ENCODE measurements around the gene TBC1D1. TPM values are rescaled to one million over a fixed set of nuclear protein-coding genes. Genes with fewer than 3 reads are reported as not detected.
A peak's percentile ranks its signal among the peaks of the same experiment; 100 is the strongest.

TBC1D1 gene
- total and polyA plus RNA-seq, 2 donors (not counting 3 experiments of a cell fraction or from before 2014, with no cell fraction given): 63.5 to 116 TPM

- intact Hi-C loops (cut with micrococcal nuclease) (loop anchor here (5.0 kb wide), 1 partner anchor 680 kb away; the partner anchor contains the start of gene TLR6), dilution Hi-C loops (cut with MboI; ENCODE audit: extremely low pct_ligation_motif_present, low sequenced_read_pairs) (no loop called here)
- H3K9me1 ChIP-seq (replicated peaks; ENCODE audit: control insufficient read depth, extremely low read depth, insufficient read depth, low read length): no peaks in the 10 kb centered on the region
- peak overlapping the region; percentile 78 for H2AFZ ChIP-seq (ENCODE audit: low read depth, low read length)
- H3K79me2 ChIP-seq (ENCODE audit: control insufficient read depth, insufficient read depth, low read length): no peaks in the 10 kb centered on the region
- H3K27me3 ChIP-seq (ENCODE audit: control insufficient read depth in 2 of 2, insufficient read depth in 2 of 2, low read length in 2 of 2): peaks cover 0 to 2% of the 10 kb centered on the region in 2 experiments
- no peaks in the 10 kb centered on the region for H3K36me3 ChIP-seq (ENCODE audit: control insufficient read depth in 2 of 2, extremely low read depth in 1 of 2, insufficient read depth in 2 of 2, low read length in 2 of 2)
- BruUV-seq (replicated peaks): no TSS peak
- peaks cover 18% of the 10 kb centered on the region for H3K4me1 ChIP-seq (ENCODE audit: control insufficient read depth, extremely low read depth, insufficient read depth, low read length)
- ChIA-PET POLR2A (interaction anchor here (0.5 kb wide), 1 partner anchor 143 kb away, joined by 3 read pairs; no protein-coding TSS in a partner anchor), CTCF (interaction anchor here (0.9 to 8.3 kb wide), 7 partner anchors 8 to 553 kb away, joined by 5 to 133 read pairs (median 38); no protein-coding TSS in a partner anchor)
- FAIRE-seq (peak; percentile 59), DNase-seq (ENCODE audit: low read depth, low spot score) (peak; percentile 48)
- no peaks in the 10 kb centered on the region for H3K9me3 ChIP-seq (replicated peaks; ENCODE audit: control insufficient read depth, insufficient read depth, low read length)
- no peaks in the 10 kb centered on the region for H4K20me1 ChIP-seq (replicated peaks; ENCODE audit: control insufficient read depth, extremely low read depth, insufficient read depth, low read length)
- H3K27ac ChIP-seq (ENCODE audit: insufficient read depth, low read depth, low read length): no peak overlapping the region
- TF ChIP-seq, protein P1, sequence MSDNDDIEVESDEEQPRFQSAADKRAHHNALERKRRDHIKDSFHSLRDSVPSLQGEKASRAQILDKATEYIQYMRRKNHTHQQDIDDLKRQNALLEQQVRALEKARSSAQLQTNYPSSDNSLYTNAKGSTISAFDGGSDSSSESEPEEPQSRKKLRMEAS (IDR thresholded peaks at IDR 0.05; ENCODE audit: insufficient read depth, insufficient read length): no peak
- TF ChIP-seq, protein P2, sequence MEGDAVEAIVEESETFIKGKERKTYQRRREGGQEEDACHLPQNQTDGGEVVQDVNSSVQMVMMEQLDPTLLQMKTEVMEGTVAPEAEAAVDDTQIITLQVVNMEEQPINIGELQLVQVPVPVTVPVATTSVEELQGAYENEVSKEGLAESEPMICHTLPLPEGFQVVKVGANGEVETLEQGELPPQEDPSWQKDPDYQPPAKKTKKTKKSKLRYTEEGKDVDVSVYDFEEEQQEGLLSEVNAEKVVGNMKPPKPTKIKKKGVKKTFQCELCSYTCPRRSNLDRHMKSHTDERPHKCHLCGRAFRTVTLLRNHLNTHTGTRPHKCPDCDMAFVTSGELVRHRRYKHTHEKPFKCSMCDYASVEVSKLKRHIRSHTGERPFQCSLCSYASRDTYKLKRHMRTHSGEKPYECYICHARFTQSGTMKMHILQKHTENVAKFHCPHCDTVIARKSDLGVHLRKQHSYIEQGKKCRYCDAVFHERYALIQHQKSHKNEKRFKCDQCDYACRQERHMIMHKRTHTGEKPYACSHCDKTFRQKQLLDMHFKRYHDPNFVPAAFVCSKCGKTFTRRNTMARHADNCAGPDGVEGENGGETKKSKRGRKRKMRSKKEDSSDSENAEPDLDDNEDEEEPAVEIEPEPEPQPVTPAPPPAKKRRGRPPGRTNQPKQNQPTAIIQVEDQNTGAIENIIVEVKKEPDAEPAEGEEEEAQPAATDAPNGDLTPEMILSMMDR (IDR thresholded peaks at IDR 0.05; ENCODE audit: extremely low read depth in 1 of 2, insufficient read depth in 1 of 2, low read depth in 1 of 2, low read length in 2 of 2): no peak
- TF ChIP-seq GATA2 (IDR thresholded peaks at IDR 0.05; ENCODE audit: insufficient read depth, insufficient read length, low read depth, low read length): no peak
- TF ChIP-seq JUN (IDR thresholded peaks at IDR 0.05; ENCODE audit: borderline replicate concordance, insufficient read depth, insufficient read length, low read depth): no peak
- no peak for TF ChIP-seq MYC (IDR thresholded peaks at IDR 0.05; ENCODE audit: low read depth, low read length)
- TF ChIP-seq POLR2AphosphoS5 (IDR thresholded peaks at IDR 0.05; ENCODE audit: insufficient read depth, low read depth, low read length): no peak
- TF ChIP-seq POLR2A (IDR thresholded peaks at IDR 0.05; ENCODE audit: low read depth, low read length): no peak
- TF ChIP-seq EZH2 (IDR thresholded peaks at IDR 0.05; ENCODE audit: borderline replicate concordance, low read depth, low read length, severe bottlenecking): no peak
- TF ChIP-seq FOS (IDR thresholded peaks at IDR 0.05; ENCODE audit: borderline replicate concordance, insufficient read depth, low read length): no peak
- no peak overlapping the region for H3K4me2 ChIP-seq (ENCODE audit: insufficient read depth, low read length)
- H3K4me3 ChIP-seq (replicated peaks in 1 of 3; ENCODE audit: insufficient read depth in 1 of 3, low read depth in 1 of 3, low read length in 3 of 3): no peak overlapping the region
- peak overlapping the region; percentile 4 for H3K9ac ChIP-seq (replicated peaks; ENCODE audit: extremely low read depth, insufficient read depth, low read length)
These were observed 286.2 kb downstream of the TBC1D1 start for GRCh38 chr4:38177035-38177546.

All from endothelial cell of umbilical vein (primary cell).